ENCODE data around the gene TBC1D9. TPM values are rescaled to one million over a fixed set of nuclear protein-coding genes. Genes with fewer than 3 reads are reported as not detected.

Gene TBC1D9
- total and polyA plus RNA-seq, 5 donors from 2014 or later: 0.03 to 0.30 (median 0.20) TPM; not detected in 2

- no peak overlapping the region for H3K27ac Mint-ChIP-seq
- no peak for DNase-seq
- Histone ChIP-seq H3K4me1 (ENCODE audit: control insufficient read depth, insufficient read depth, low read length, poor library complexity, severe bottlenecking) (no peaks in the 10 kb centered on the region), H3K27ac (ENCODE audit: insufficient read depth, low read length, poor library complexity, severe bottlenecking) (no peak overlapping the region), H3K36me3 (ENCODE audit: control insufficient read depth, insufficient read depth, low read length) (no peaks in the 10 kb centered on the region), H3K4me3 (ENCODE audit: low read depth, low read length) (no peak overlapping the region), H3K9me3 (ENCODE audit: control insufficient read depth in 2 of 2, low read length in 2 of 2) (no peaks in the 10 kb centered on the region), H3K27me3 (ENCODE audit: control insufficient read depth, insufficient read depth, low read length) (no peaks in the 10 kb centered on the region)
- peaks cover 0 to 5% (median 0%) of the 10 kb centered on the region in 7 donors for H3K9me3 Mint-ChIP-seq
- H3K4me3 Mint-ChIP-seq: no peak overlapping the region
- peaks cover 7% of the 10 kb centered on the region for H3K27me3 Mint-ChIP-seq
- no peak for ATAC-seq (ENCODE audit: low read depth in 2 of 2)
- no peaks in the 10 kb centered on the region for H3K36me3 Mint-ChIP-seq
- H3K4me1 Mint-ChIP-seq: no peaks in the 10 kb centered on the region
Observed at GRCh38 chr4:140673729-140674128, 82.5 kb downstream of the TBC1D9 start.

- H3K36me3 ChIP-seq (ENCODE audit: control insufficient read depth, insufficient read depth, low read length): no peaks in the 10 kb centered on the region
Observed at GRCh38 chr4:140672416-140672815, 83.8 kb downstream of the TBC1D9 start.

GRCh38 chr4:140668111-140668510 is 88.1 kb downstream of the TBC1D9 start:
- Mint-ChIP-seq H3K4me3 (no peak overlapping the region), H3K27ac (no peak overlapping the region), H3K4me1 (no peaks in the 10 kb centered on the region), H3K9me3 (peaks cover 0 to 1% (median 0%) of the 10 kb centered on the region in 7 donors), H3K36me3 (no peaks in the 10 kb centered on the region), H3K27me3 (peaks cover 7% of the 10 kb centered on the region)
- Histone ChIP-seq H3K27ac (ENCODE audit: insufficient read depth, low read length, poor library complexity, severe bottlenecking) (no peak overlapping the region), H3K4me1 (ENCODE audit: control insufficient read depth, insufficient read depth, low read length, poor library complexity, severe bottlenecking) (no peaks in the 10 kb centered on the region), H3K36me3 (ENCODE audit: control insufficient read depth, insufficient read depth, low read length) (no peaks in the 10 kb centered on the region), H3K9me3 (ENCODE audit: control insufficient read depth in 2 of 2, low read length in 2 of 2) (no peaks in the 10 kb centered on the region), H3K4me3 (ENCODE audit: low read depth, low read length) (no peak overlapping the region), H3K27me3 (ENCODE audit: control insufficient read depth, insufficient read depth, low read length) (no peaks in the 10 kb centered on the region)
- DNase-seq (no peak), ATAC-seq (ENCODE audit: low read depth in 2 of 2) (no peak)

More at GRCh38 chr4:140672416-140672815, 83.8 kb downstream of the TBC1D9 start:
- no peak overlapping the region for H3K27ac Mint-ChIP-seq
- H3K36me3 Mint-ChIP-seq: no peaks in the 10 kb centered on the region
- H3K4me3 ChIP-seq (ENCODE audit: low read depth, low read length): no peak overlapping the region
- peaks cover 12% of the 10 kb centered on the region for H3K27me3 Mint-ChIP-seq
- H3K27me3 ChIP-seq (ENCODE audit: control insufficient read depth, insufficient read depth, low read length): no peaks in the 10 kb centered on the region
- no peak overlapping the region for H3K27ac ChIP-seq (ENCODE audit: insufficient read depth, low read length, poor library complexity, severe bottlenecking)
- peak overlapping the region in 1 of 4 donors; percentile 32 for H3K4me3 Mint-ChIP-seq
- H3K9me3 ChIP-seq (ENCODE audit: control insufficient read depth in 2 of 2, low read length in 2 of 2): no peaks in the 10 kb centered on the region
- ATAC-seq (ENCODE audit: low read depth in 2 of 2) (no peak), DNase-seq (no peak)
- no peaks in the 10 kb centered on the region for H3K4me1 Mint-ChIP-seq
- no peaks in the 10 kb centered on the region for H3K4me1 ChIP-seq (ENCODE audit: control insufficient read depth, insufficient read depth, low read length, poor library complexity, severe bottlenecking)
- peaks cover 0 to 3% (median 0%) of the 10 kb centered on the region in 7 donors for H3K9me3 Mint-ChIP-seq

- Mint-ChIP-seq H3K9me3 (peaks cover 0 to 1% (median 0%) of the 10 kb centered on the region in 7 donors), H3K4me1 (no peaks in the 10 kb centered on the region), H3K27me3 (peaks cover 7% of the 10 kb centered on the region), H3K4me3 (no peak overlapping the region), H3K27ac (no peak overlapping the region), H3K36me3 (no peaks in the 10 kb centered on the region)
- DNase-seq (no peak), ATAC-seq (ENCODE audit: low read depth in 2 of 2) (no peak)
- Histone ChIP-seq H3K27ac (ENCODE audit: insufficient read depth, low read length, poor library complexity, severe bottlenecking) (no peak overlapping the region), H3K27me3 (ENCODE audit: control insufficient read depth, insufficient read depth, low read length) (peaks cover 3% of the 10 kb centered on the region), H3K36me3 (ENCODE audit: control insufficient read depth, insufficient read depth, low read length) (no peaks in the 10 kb centered on the region), H3K9me3 (ENCODE audit: control insufficient read depth in 2 of 2, low read length in 2 of 2) (no peaks in the 10 kb centered on the region), H3K4me3 (ENCODE audit: low read depth, low read length) (no peak overlapping the region), H3K4me1 (ENCODE audit: control insufficient read depth, insufficient read depth, low read length, poor library complexity, severe bottlenecking) (no peaks in the 10 kb centered on the region)
Observed at GRCh38 chr4:140666889-140667614, 89.1 kb downstream of the TBC1D9 start.

GRCh38 chr4:140662082-140662869 is 93.9 kb downstream of the TBC1D9 start:
- Histone ChIP-seq H3K27me3 (ENCODE audit: control insufficient read depth, insufficient read depth, low read length) (peaks cover 9% of the 10 kb centered on the region), H3K9me3 (ENCODE audit: control insufficient read depth in 2 of 2, low read length in 2 of 2) (no peaks in the 10 kb centered on the region), H3K4me1 (ENCODE audit: control insufficient read depth, insufficient read depth, low read length, poor library complexity, severe bottlenecking) (no peaks in the 10 kb centered on the region), H3K36me3 (ENCODE audit: control insufficient read depth, insufficient read depth, low read length) (no peaks in the 10 kb centered on the region), H3K4me3 (ENCODE audit: low read depth, low read length) (no peak overlapping the region), H3K27ac (ENCODE audit: insufficient read depth, low read length, poor library complexity, severe bottlenecking) (no peak overlapping the region)
- Mint-ChIP-seq H3K27ac (no peak overlapping the region), H3K36me3 (no peaks in the 10 kb centered on the region), H3K4me3 (no peak overlapping the region), H3K27me3 (no peaks in the 10 kb centered on the region), H3K9me3 (peaks cover 0 to 2% (median 0%) of the 10 kb centered on the region in 7 donors), H3K4me1 (no peaks in the 10 kb centered on the region)
- DNase-seq (no peak), ATAC-seq (ENCODE audit: low read depth in 2 of 2) (no peak)

GRCh38 chr4:140661550-140661949 is 94.6 kb downstream of the TBC1D9 start:
- Histone ChIP-seq H3K36me3 (ENCODE audit: control insufficient read depth, insufficient read depth, low read length) (no peaks in the 10 kb centered on the region), H3K4me1 (ENCODE audit: control insufficient read depth, insufficient read depth, low read length, poor library complexity, severe bottlenecking) (no peaks in the 10 kb centered on the region), H3K27me3 (ENCODE audit: control insufficient read depth, insufficient read depth, low read length) (peaks cover 9% of the 10 kb centered on the region), H3K9me3 (ENCODE audit: control insufficient read depth in 2 of 2, low read length in 2 of 2) (no peaks in the 10 kb centered on the region), H3K27ac (ENCODE audit: insufficient read depth, low read length, poor library complexity, severe bottlenecking) (no peak overlapping the region), H3K4me3 (ENCODE audit: low read depth, low read length) (no peak overlapping the region)
- H3K27me3 Mint-ChIP-seq: no peaks in the 10 kb centered on the region
- peaks cover 0 to 2% (median 0%) of the 10 kb centered on the region in 7 donors for H3K9me3 Mint-ChIP-seq
- no peaks in the 10 kb centered on the region for H3K4me1 Mint-ChIP-seq
- ATAC-seq (ENCODE audit: low read depth in 2 of 2) (no peak), DNase-seq (no peak)
- H3K27ac Mint-ChIP-seq: no peak overlapping the region
- H3K4me3 Mint-ChIP-seq: no peak overlapping the region
- no peaks in the 10 kb centered on the region for H3K36me3 Mint-ChIP-seq

- ATAC-seq (ENCODE audit: low read depth in 2 of 2): no peak
- peaks cover 9% of the 10 kb centered on the region for H3K27me3 ChIP-seq (ENCODE audit: control insufficient read depth, insufficient read depth, low read length)
- no peak for DNase-seq
- Mint-ChIP-seq H3K27me3 (no peaks in the 10 kb centered on the region), H3K4me1 (no peaks in the 10 kb centered on the region), H3K4me3 (no peak overlapping the region), H3K27ac (no peak overlapping the region), H3K36me3 (no peaks in the 10 kb centered on the region), H3K9me3 (peaks cover 0 to 2% (median 0%) of the 10 kb centered on the region in 7 donors)
- H3K4me1 ChIP-seq (ENCODE audit: control insufficient read depth, insufficient read depth, low read length, poor library complexity, severe bottlenecking): no peaks in the 10 kb centered on the region
- H3K4me3 ChIP-seq (ENCODE audit: low read depth, low read length): no peak overlapping the region
- H3K9me3 ChIP-seq (ENCODE audit: control insufficient read depth in 2 of 2, low read length in 2 of 2): no peaks in the 10 kb centered on the region
- H3K36me3 ChIP-seq (ENCODE audit: control insufficient read depth, insufficient read depth, low read length): no peaks in the 10 kb centered on the region
- H3K27ac ChIP-seq (ENCODE audit: insufficient read depth, low read length, poor library complexity, severe bottlenecking): no peak overlapping the region
Observed at GRCh38 chr4:140659943-140660700, 96.1 kb downstream of the TBC1D9 start.

Data from CD4-positive, CD25-positive, alpha-beta regulatory T cell (primary cell).